NT2/D1 (cell line): ENCODE results near the gene TBC1D24.

Experiments used
- SUZ12 ChIP-seq: IDR thresholded peaks from 2 replicates; pipeline ENCODE4 v1.6.1; 2011; ENCODE audit not compliant: insufficient read length, insufficient read depth; ENCODE audit errors: extremely low read depth
- YY1 ChIP-seq: IDR thresholded peaks from 2 replicates; pipeline ENCODE4 v1.6.1; 2011; ENCODE audit not compliant: insufficient read length, insufficient read depth
- ZNF274 ChIP-seq: IDR thresholded peaks from 2 replicates; pipeline ENCODE4 v1.6.1; 2011; ENCODE audit warnings: mild to moderate bottlenecking, low read depth, low read length

DNA sequence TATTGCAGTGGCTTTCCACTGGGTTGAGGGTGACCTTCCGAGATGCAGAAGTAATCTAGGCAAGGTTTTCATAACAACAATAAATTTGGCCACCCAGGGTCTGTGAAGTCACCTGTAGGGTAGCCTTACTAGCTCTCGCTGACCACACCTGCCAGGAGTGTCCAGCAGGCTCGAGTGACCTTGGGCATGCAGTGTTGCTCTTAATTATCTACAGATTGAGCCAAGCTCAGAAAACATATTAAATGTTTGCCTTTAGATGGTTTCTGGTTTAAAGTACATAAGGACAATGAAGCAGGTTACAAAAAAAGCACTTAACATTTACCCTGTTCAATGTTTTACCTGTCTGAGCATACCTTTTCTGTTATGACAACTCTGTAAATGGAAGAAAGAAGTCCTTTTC lies 1.8 kb downstream of the TBC1D24 start:
- TF ChIP-seq ZNF274 (no peak), YY1 (no peak), SUZ12 (no peak)
